ENCODE measurements around the gene NYNRIN. TPM values are rescaled to one million over a fixed set of nuclear protein-coding genes. Genes with fewer than 3 reads are reported as not detected.

The NYNRIN gene
- total RNA-seq, 1 experiment from 2014 or later, result 0.27 TPM

DNA sequence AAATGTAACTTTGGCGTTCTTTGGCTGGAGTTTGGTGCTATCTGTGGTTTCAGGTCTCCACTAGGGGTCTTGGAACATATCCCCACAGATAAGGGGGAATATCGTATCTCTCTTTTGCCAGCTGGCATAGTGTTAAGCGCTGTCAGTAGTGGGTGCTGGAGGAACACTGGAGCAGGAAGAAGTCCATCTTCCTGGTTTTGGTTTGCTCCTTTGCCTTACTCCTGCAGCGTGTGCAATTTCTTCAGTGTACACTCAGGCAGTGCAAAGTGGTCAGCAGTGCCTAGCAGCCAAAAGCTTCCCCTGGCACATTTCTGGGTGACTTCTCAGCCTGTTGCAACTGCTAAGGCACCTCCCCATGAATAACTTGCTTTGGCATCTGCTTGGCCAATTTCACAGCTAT, 47.3 kb upstream of the NYNRIN start:
- H2AFZ ChIP-seq (ENCODE audit: low read depth, low read length, poor library complexity, severe bottlenecking), result no peak overlapping the region
- no peaks in the 10 kb centered on the region for H3K9me3 ChIP-seq (ENCODE audit: control insufficient read depth in 1 of 2, insufficient read depth in 1 of 2, low read depth in 1 of 2, low read length in 2 of 2)
- no peak overlapping the region for H3K9ac ChIP-seq (ENCODE audit: low read length)
- H3K9me2 ChIP-seq (ENCODE audit: insufficient read depth), result no peaks in the 10 kb centered on the region
- H4K20me1 ChIP-seq (ENCODE audit: insufficient read depth), result no peaks in the 10 kb centered on the region
- DNase-seq (ENCODE audit: low read depth, low spot score), result no peak
- no peak for TF ChIP-seq CBX3 (IDR thresholded peaks at IDR 0.05; ENCODE audit: low read depth)
- TF ChIP-seq YY1 (IDR thresholded peaks at IDR 0.05; ENCODE audit: extremely low read depth, insufficient replicate concordance, low read depth, low read length), result no peak
- TF ChIP-seq ELF1 (IDR thresholded peaks at IDR 0.05; ENCODE audit: borderline replicate concordance, low read depth), result no peak
- TF ChIP-seq SP1 (IDR thresholded peaks at IDR 0.05; ENCODE audit: low read depth), result no peak
- TF ChIP-seq, protein P1, sequence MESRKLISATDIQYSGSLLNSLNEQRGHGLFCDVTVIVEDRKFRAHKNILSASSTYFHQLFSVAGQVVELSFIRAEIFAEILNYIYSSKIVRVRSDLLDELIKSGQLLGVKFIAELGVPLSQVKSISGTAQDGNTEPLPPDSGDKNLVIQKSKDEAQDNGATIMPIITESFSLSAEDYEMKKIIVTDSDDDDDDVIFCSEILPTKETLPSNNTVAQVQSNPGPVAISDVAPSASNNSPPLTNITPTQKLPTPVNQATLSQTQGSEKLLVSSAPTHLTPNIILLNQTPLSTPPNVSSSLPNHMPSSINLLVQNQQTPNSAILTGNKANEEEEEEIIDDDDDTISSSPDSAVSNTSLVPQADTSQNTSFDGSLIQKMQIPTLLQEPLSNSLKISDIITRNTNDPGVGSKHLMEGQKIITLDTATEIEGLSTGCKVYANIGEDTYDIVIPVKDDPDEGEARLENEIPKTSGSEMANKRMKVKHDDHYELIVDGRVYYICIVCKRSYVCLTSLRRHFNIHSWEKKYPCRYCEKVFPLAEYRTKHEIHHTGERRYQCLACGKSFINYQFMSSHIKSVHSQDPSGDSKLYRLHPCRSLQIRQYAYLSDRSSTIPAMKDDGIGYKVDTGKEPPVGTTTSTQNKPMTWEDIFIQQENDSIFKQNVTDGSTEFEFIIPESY (IDR thresholded peaks at IDR 0.05; ENCODE audit: extremely low read depth, insufficient replicate concordance, low read length), result no peak
- TF ChIP-seq JUND (IDR thresholded peaks at IDR 0.05), result no peak
- no peak for TF ChIP-seq TCF7L2 (IDR thresholded peaks at IDR 0.05; ENCODE audit: borderline replicate concordance, extremely low read depth, insufficient read depth, insufficient read length)
- peak; percentile 30; the same call in 1 of the 2 replicates for TF ChIP-seq RAD21 (IDR thresholded peaks at IDR 0.05; ENCODE audit: low read depth)
- TF ChIP-seq, protein P2, sequence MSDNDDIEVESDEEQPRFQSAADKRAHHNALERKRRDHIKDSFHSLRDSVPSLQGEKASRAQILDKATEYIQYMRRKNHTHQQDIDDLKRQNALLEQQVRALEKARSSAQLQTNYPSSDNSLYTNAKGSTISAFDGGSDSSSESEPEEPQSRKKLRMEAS (IDR thresholded peaks at IDR 0.05), result no peak
- no peak for TF ChIP-seq SRF (IDR thresholded peaks at IDR 0.05; ENCODE audit: low read depth)
- no peak for TF ChIP-seq POLR2A (IDR thresholded peaks at IDR 0.05; ENCODE audit: borderline replicate concordance, extremely low read depth, insufficient read depth, insufficient read length)
- TF ChIP-seq, protein P3, sequence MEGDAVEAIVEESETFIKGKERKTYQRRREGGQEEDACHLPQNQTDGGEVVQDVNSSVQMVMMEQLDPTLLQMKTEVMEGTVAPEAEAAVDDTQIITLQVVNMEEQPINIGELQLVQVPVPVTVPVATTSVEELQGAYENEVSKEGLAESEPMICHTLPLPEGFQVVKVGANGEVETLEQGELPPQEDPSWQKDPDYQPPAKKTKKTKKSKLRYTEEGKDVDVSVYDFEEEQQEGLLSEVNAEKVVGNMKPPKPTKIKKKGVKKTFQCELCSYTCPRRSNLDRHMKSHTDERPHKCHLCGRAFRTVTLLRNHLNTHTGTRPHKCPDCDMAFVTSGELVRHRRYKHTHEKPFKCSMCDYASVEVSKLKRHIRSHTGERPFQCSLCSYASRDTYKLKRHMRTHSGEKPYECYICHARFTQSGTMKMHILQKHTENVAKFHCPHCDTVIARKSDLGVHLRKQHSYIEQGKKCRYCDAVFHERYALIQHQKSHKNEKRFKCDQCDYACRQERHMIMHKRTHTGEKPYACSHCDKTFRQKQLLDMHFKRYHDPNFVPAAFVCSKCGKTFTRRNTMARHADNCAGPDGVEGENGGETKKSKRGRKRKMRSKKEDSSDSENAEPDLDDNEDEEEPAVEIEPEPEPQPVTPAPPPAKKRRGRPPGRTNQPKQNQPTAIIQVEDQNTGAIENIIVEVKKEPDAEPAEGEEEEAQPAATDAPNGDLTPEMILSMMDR (IDR thresholded peaks at IDR 0.05 in 2 of 3, conservative IDR thresholded peaks at IDR 0.05 in 1 of 3; ENCODE audit: borderline replicate concordance in 1 of 3, insufficient read depth in 1 of 3, low read depth in 2 of 3, low read length in 2 of 3), result 0 out of 6 replicates have a peak, but pooled peaks of 2 of the 3 experiments have one; percentile 12 to 14
- TF ChIP-seq EZH2phosphoT487 (IDR thresholded peaks at IDR 0.05; ENCODE audit: borderline replicate concordance), result no peak
- no peak for TF ChIP-seq POLR2AphosphoS5 (IDR thresholded peaks at IDR 0.05; ENCODE audit: low read depth, low read length)
- TF ChIP-seq ZNF274 (IDR thresholded peaks at IDR 0.05; ENCODE audit: low read depth, low read length), result no peak
- ChIA-PET POLR2A (interaction anchor here (1.0 to 1.4 kb wide), 3 partner anchors 14 to 80 kb away, joined by 3 to 4 read pairs (median 3); no protein-coding TSS in a partner anchor), CTCF (interaction anchor here (1.4 to 1.8 kb wide), 3 partner anchors 15 to 80 kb away, joined by 8 to 9 read pairs (median 8); no protein-coding TSS in a partner anchor), RAD21 (ENCODE audit: low non-redundant PET in 1 of 2, low total read pairs in 2 of 2, uncharacterized antibody in 2 of 2, unreplicated experiment in 2 of 2) (no interaction called here)
- intact Hi-C loops (cut with micrococcal nuclease), result no loop called here
- no peaks in the 10 kb centered on the region for H3K27me3 ChIP-seq (ENCODE audit: insufficient read depth, low read length)
- H3K27ac ChIP-seq (ENCODE audit: low read depth, low read length), result no peak overlapping the region
- H3K79me2 ChIP-seq (ENCODE audit: insufficient read depth, low read length), result no peaks in the 10 kb centered on the region
- no peaks in the 10 kb centered on the region for H3K36me3 ChIP-seq (ENCODE audit: control insufficient read depth in 1 of 2, insufficient read depth in 2 of 2, low read length in 2 of 2)
- H3K4me3 ChIP-seq (replicated peaks in 1 of 2; ENCODE audit: low read depth in 1 of 2, low read length in 2 of 2), result no peak overlapping the region
- peaks cover 5 to 22% of the 10 kb centered on the region in 2 experiments; a peak in 3 of 4 replicates for H3K4me1 ChIP-seq (ENCODE audit: control insufficient read depth in 1 of 2, insufficient read depth in 2 of 2, low read length in 2 of 2)
- no TSS peak for BruUV-seq (replicated peaks)
- H3K4me2 ChIP-seq (ENCODE audit: low read length), result no peak overlapping the region
- peak; percentile 70 for ATAC-seq

Measured in HCT116 (cell line).